ENCODE results near the gene SEL1L2. TPM values are rescaled to one million over a fixed set of nuclear protein-coding genes. Genes with fewer than 3 reads are reported as not detected.

Gene SEL1L2
- total and polyA plus RNA-seq, 3 experiments from 2014 or later, result not detected

DNA sequence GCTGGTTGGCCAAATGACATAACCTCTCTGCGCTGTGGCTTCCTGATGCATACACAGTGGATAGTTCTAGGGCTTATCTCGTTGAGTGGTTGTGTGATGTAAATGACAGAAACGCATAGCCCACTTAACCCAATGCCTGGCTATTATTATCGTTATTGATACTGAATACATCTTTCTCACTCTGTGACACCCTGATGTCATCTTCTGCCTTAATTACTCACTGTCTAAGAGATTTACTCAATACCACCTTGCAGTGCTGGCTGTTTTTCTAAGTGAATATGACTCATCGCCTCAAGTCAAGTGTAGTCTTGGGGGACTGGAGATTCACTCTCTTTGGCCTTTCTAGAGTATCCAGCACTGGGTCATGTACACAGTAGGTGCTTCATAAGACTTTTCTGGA, 132.0 kb downstream of the SEL1L2 start:
- Histone ChIP-seq H3K4me3 (ENCODE audit: low read length) (no peak overlapping the region), H3K36me3 (ENCODE audit: insufficient read depth, low read length) (no peaks in the 10 kb centered on the region), H3K9me3 (ENCODE audit: low read length) (no peaks in the 10 kb centered on the region), H3K27me3 (ENCODE audit: insufficient read depth, low read length, poor library complexity, severe bottlenecking) (no peaks in the 10 kb centered on the region), H3K27ac (ENCODE audit: low read depth, low read length) (no peak overlapping the region), H3K4me1 (ENCODE audit: insufficient read depth, low read length) (no peaks in the 10 kb centered on the region)
- POLR2A ChIA-PET, result no interaction called here
- Mint-ChIP-seq H3K27me3 (peaks cover 3 to 19% of the 10 kb centered on the region in 2 donors), H3K9me3 (peaks cover 0 to 2% (median 0%) of the 10 kb centered on the region in 5 donors), H3K4me3 (no peak overlapping the region), H3K36me3 (no peaks in the 10 kb centered on the region), H3K27ac (no peak overlapping the region), H3K4me1 (no peaks in the 10 kb centered on the region)
- no peak for DNase-seq
- CTCF ChIA-PET, result no interaction called here

DNA sequence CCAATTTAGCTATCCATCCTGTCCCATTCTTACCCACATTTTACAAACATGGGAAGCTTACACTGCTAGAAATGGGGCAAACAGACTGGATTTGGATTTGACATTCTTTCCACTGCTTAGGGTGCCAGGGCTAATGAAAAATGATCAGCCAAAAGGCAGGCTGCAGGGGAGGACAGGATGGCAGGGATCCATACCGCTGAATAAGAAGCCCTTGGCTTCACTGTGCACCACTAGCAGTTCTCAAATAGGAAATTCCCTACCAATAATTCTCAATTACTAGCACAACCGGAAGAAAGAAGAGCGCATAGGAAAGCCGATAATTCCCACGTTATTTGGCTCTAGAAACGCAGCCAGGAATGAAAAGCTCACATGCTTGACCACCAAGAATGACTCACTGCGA, 132.5 kb downstream of the SEL1L2 start:
- H3K36me3 ChIP-seq (ENCODE audit: insufficient read depth, low read length), result no peaks in the 10 kb centered on the region
- no peaks in the 10 kb centered on the region for H3K4me1 Mint-ChIP-seq
- POLR2A ChIA-PET, result no interaction called here

DNA sequence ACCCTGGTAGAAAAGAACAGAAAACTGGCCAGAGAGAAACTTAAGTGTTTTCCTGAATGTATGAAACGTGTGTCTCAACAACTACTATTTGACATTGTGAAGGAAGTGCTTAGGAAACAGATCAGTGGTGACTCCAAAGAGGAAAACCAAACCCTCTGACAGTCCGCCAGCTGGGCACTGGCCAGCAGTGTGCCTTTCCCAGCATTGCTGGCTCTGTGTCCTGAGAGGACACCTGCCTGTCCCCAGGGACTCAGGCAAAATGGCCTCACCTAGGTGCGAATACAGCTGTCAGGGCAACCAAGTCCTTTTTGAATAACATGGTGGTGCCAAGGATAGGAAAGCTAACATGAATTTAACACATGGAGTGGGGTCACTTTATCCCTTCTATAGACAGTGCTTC, 133.1 kb downstream of the SEL1L2 start:
- H3K27ac Mint-ChIP-seq, result no peak overlapping the region
- H3K36me3 Mint-ChIP-seq, result no peaks in the 10 kb centered on the region
- Histone ChIP-seq H3K4me3 (ENCODE audit: low read length) (no peak overlapping the region), H3K4me1 (ENCODE audit: insufficient read depth, low read length) (no peaks in the 10 kb centered on the region), H3K27ac (ENCODE audit: low read depth, low read length) (no peak overlapping the region), H3K9me3 (ENCODE audit: low read length) (no peaks in the 10 kb centered on the region), H3K27me3 (ENCODE audit: insufficient read depth, low read length, poor library complexity, severe bottlenecking) (no peaks in the 10 kb centered on the region), H3K36me3 (ENCODE audit: insufficient read depth, low read length) (no peaks in the 10 kb centered on the region)
- H3K4me1 Mint-ChIP-seq, result no peaks in the 10 kb centered on the region
- POLR2A ChIA-PET, result no interaction called here
- CTCF ChIA-PET, result no interaction called here
- peaks cover 0 to 2% (median 0%) of the 10 kb centered on the region in 5 donors for H3K9me3 Mint-ChIP-seq
- peaks cover 3 to 19% of the 10 kb centered on the region in 2 donors for H3K27me3 Mint-ChIP-seq
- DNase-seq, result no peak
- H3K4me3 Mint-ChIP-seq, result no peak overlapping the region

More for the DNA sequence above, 132.5 kb downstream of the SEL1L2 start:
- Histone ChIP-seq H3K4me1 (ENCODE audit: insufficient read depth, low read length) (no peaks in the 10 kb centered on the region), H3K9me3 (ENCODE audit: low read length) (no peaks in the 10 kb centered on the region), H3K27ac (ENCODE audit: low read depth, low read length) (no peak overlapping the region), H3K27me3 (ENCODE audit: insufficient read depth, low read length, poor library complexity, severe bottlenecking) (no peaks in the 10 kb centered on the region), H3K4me3 (ENCODE audit: low read length) (no peak overlapping the region)
- no peaks in the 10 kb centered on the region for H3K36me3 Mint-ChIP-seq
- H3K9me3 Mint-ChIP-seq, result peaks cover 0 to 2% (median 0%) of the 10 kb centered on the region in 5 donors
- CTCF ChIA-PET, result no interaction called here
- no peak overlapping the region for H3K4me3 Mint-ChIP-seq
- peaks cover 3 to 19% of the 10 kb centered on the region in 2 donors for H3K27me3 Mint-ChIP-seq
- DNase-seq, result no peak
- no peak overlapping the region for H3K27ac Mint-ChIP-seq

DNA sequence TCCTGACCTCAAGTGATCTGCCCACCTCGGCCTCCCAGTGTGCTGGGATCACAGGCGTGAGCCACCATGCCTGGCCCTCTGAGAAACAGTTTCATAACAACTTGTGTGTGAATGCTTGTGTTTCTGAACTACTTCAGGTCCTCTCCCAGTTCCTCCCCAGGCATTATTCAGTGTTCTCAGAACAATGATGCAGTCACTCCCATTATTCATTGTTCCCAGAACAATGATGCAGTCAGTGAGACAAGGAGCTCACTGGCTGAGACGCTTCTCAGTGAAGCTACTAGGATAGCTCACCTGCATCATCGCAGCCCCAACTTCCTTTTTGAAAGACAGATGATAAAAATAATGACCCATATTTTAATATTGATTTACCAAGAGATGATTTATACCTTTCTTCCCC, 134.1 kb downstream of the SEL1L2 start:
- Histone ChIP-seq H3K4me3 (ENCODE audit: low read length) (no peak overlapping the region), H3K4me1 (ENCODE audit: insufficient read depth, low read length) (no peaks in the 10 kb centered on the region), H3K27ac (ENCODE audit: low read depth, low read length) (no peak overlapping the region), H3K9me3 (ENCODE audit: low read length) (no peaks in the 10 kb centered on the region), H3K36me3 (ENCODE audit: insufficient read depth, low read length) (no peaks in the 10 kb centered on the region), H3K27me3 (ENCODE audit: insufficient read depth, low read length, poor library complexity, severe bottlenecking) (no peaks in the 10 kb centered on the region)
- DNase-seq, result no peak
- H3K27me3 Mint-ChIP-seq, result peaks cover 0 to 13% of the 10 kb centered on the region in 2 donors
- no peaks in the 10 kb centered on the region for H3K4me1 Mint-ChIP-seq
- no peaks in the 10 kb centered on the region for H3K36me3 Mint-ChIP-seq
- H3K27ac Mint-ChIP-seq, result no peak overlapping the region
- POLR2A ChIA-PET, result no interaction called here
- H3K4me3 Mint-ChIP-seq, result no peak overlapping the region
- H3K9me3 Mint-ChIP-seq, result peaks cover 0 to 2% (median 0%) of the 10 kb centered on the region in 5 donors
- CTCF ChIA-PET, result no interaction called here

DNA sequence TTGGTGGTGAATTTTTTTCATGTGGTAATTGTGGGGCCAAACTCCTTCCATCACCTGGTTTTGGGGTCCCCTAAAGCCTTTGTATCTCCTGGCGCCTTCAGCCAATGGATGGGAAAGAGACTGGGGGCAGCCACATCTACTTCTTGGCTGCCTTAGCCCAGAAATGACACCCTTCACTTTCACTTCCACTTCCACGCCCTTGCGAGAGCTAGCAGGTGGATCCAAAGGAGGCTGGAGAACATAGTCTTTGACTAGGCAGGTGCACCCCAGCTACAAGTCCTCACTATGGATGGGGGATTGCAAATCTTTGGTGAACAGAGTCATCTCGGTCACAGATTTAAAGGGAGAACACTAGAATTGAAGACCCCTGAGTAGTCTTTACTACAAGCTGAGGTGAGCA, 134.8 kb downstream of the SEL1L2 start:
- Mint-ChIP-seq H3K27me3 (peaks cover 0 to 13% of the 10 kb centered on the region in 2 donors), H3K4me1 (no peaks in the 10 kb centered on the region), H3K9me3 (peaks cover 0 to 2% (median 0%) of the 10 kb centered on the region in 5 donors), H3K36me3 (no peaks in the 10 kb centered on the region), H3K4me3 (no peak overlapping the region), H3K27ac (no peak overlapping the region)
- ChIA-PET POLR2A (no interaction called here), CTCF (no interaction called here)
- Histone ChIP-seq H3K9me3 (ENCODE audit: low read length) (no peaks in the 10 kb centered on the region), H3K27ac (ENCODE audit: low read depth, low read length) (no peak overlapping the region), H3K36me3 (ENCODE audit: insufficient read depth, low read length) (no peaks in the 10 kb centered on the region), H3K27me3 (ENCODE audit: insufficient read depth, low read length, poor library complexity, severe bottlenecking) (no peaks in the 10 kb centered on the region), H3K4me3 (ENCODE audit: low read length) (no peak overlapping the region), H3K4me1 (ENCODE audit: insufficient read depth, low read length) (no peaks in the 10 kb centered on the region)
- DNase-seq, result no peak

DNA sequence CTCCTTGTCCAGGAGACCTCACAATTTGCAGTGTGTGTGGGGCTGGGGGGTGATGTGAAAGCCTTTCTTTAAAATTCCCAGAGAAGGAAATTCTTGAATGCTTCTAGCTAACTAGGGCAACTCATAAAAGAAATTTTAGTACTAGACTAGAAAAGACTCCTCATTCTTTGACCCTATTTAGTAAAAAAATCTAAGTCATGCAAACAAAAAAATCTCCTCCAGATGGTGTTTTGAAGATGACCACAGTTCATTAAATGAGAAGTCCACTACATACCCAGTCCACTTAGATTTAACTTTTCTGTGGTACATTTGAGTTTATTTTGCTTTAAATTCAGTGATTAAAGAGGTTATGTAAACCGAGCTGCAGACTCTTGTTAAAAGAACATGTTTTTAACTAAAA, 138.1 kb downstream of the SEL1L2 start:
- Histone ChIP-seq H3K9me3 (ENCODE audit: low read length) (no peaks in the 10 kb centered on the region), H3K27ac (ENCODE audit: low read depth, low read length) (no peak overlapping the region), H3K4me3 (ENCODE audit: low read length) (no peak overlapping the region), H3K36me3 (ENCODE audit: insufficient read depth, low read length) (no peaks in the 10 kb centered on the region), H3K27me3 (ENCODE audit: insufficient read depth, low read length, poor library complexity, severe bottlenecking) (no peaks in the 10 kb centered on the region), H3K4me1 (ENCODE audit: insufficient read depth, low read length) (no peaks in the 10 kb centered on the region)
- POLR2A ChIA-PET, result no interaction called here
- H3K9me3 Mint-ChIP-seq, result no peaks in the 10 kb centered on the region
- no peak for DNase-seq
- H3K27me3 Mint-ChIP-seq, result peaks cover 2 to 15% of the 10 kb centered on the region in 2 donors
- H3K36me3 Mint-ChIP-seq, result no peaks in the 10 kb centered on the region
- H3K27ac Mint-ChIP-seq, result no peak overlapping the region
- H3K4me1 Mint-ChIP-seq, result no peaks in the 10 kb centered on the region
- H3K4me3 Mint-ChIP-seq, result no peak overlapping the region
- CTCF ChIA-PET, result no interaction called here

DNA sequence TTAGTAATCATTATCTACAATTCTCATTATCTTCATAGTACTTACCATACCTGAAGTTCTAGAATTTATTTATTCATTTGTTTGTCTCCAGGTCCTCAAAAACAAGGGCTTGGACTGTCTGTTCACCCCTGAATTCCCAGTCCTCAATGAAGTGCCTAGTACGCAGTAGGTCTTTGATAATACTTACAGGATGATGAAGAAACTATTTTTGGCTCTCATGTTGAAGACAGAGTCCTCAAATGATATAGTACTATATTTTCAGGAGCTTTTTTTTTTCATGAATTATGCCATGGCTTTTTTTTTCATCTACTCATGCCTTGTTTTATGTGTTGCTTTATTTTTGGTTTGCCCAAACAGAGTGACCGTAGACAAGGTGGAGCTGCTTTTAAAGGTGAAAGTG, 139.1 kb downstream of the SEL1L2 start:
- Mint-ChIP-seq H3K36me3 (no peaks in the 10 kb centered on the region), H3K4me3 (no peak overlapping the region), H3K4me1 (no peaks in the 10 kb centered on the region), H3K9me3 (no peaks in the 10 kb centered on the region), H3K27ac (no peak overlapping the region), H3K27me3 (peaks cover 2 to 18% of the 10 kb centered on the region in 2 donors)
- no peak overlapping the region for H3K27ac ChIP-seq (ENCODE audit: low read depth, low read length)
- no peak overlapping the region for H3K4me3 ChIP-seq (ENCODE audit: low read length)
- no peak for DNase-seq
- CTCF ChIA-PET, result no interaction called here
- H3K4me1 ChIP-seq (ENCODE audit: insufficient read depth, low read length), result no peaks in the 10 kb centered on the region
- H3K27me3 ChIP-seq (ENCODE audit: insufficient read depth, low read length, poor library complexity, severe bottlenecking), result no peaks in the 10 kb centered on the region
- POLR2A ChIA-PET, result no interaction called here
- no peaks in the 10 kb centered on the region for H3K36me3 ChIP-seq (ENCODE audit: insufficient read depth, low read length)
- H3K9me3 ChIP-seq (ENCODE audit: low read length), result no peaks in the 10 kb centered on the region

DNA sequence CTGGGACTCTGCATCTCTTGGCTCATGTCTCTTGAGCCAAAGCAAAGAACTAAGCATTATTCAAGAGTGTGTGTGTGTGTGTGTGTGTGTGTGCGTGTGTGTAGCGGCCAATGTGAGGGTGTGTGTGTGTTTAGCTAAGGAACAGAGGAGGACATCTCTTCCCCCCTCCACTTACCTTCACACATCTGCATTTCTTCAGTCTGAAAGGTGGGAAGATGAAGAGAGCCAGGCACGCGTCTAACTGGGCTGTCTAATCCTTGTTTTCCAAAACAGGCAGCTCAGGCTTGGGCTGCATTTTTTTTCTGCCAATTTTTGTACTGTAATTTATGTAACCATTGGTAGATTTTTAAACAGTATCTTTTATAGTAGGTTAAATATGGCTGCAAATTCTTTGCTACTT, 146.1 kb downstream of the SEL1L2 start:
- no peak for DNase-seq
- ChIA-PET CTCF (interaction anchor here (1.0 kb wide), 1 partner anchor 10 kb away, joined by 3 read pairs; no protein-coding TSS in a partner anchor), POLR2A (no interaction called here)
- H3K4me1 Mint-ChIP-seq, result no peaks in the 10 kb centered on the region
- no peak overlapping the region for H3K27ac Mint-ChIP-seq
- no peaks in the 10 kb centered on the region for H3K9me3 Mint-ChIP-seq
- Histone ChIP-seq H3K4me1 (ENCODE audit: insufficient read depth, low read length) (no peaks in the 10 kb centered on the region), H3K27me3 (ENCODE audit: insufficient read depth, low read length, poor library complexity, severe bottlenecking) (no peaks in the 10 kb centered on the region), H3K9me3 (ENCODE audit: low read length) (no peaks in the 10 kb centered on the region), H3K27ac (ENCODE audit: low read depth, low read length) (no peak overlapping the region), H3K4me3 (ENCODE audit: low read length) (no peak overlapping the region), H3K36me3 (ENCODE audit: insufficient read depth, low read length) (no peaks in the 10 kb centered on the region)
- H3K36me3 Mint-ChIP-seq, result no peaks in the 10 kb centered on the region
- no peak overlapping the region for H3K4me3 Mint-ChIP-seq
- peaks cover 3 to 4% of the 10 kb centered on the region in 2 donors for H3K27me3 Mint-ChIP-seq

DNA sequence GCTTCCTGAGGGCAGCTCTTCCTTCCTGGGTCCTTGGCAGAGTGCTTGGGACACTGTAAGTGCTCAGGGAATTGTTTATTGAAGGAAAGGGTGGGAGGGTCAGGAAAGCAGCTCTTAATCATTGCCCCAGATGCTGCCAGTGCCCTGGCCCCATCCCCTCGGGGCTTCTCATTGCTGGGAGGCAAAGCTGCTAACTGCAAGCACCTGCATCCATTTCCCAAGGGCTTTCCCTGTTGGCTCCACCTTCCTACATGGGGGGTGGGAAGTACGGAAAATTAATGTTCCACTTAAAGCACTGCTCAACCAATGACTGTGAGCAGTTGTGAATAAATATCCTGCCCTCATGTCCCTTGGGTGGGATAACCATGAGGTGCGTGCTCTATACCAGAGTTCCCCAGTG, 149.2 kb downstream of the SEL1L2 start:
- no peaks in the 10 kb centered on the region for H3K9me3 Mint-ChIP-seq
- no peak overlapping the region for H3K27ac ChIP-seq (ENCODE audit: low read depth, low read length)
- no peaks in the 10 kb centered on the region for H3K4me1 Mint-ChIP-seq
- H3K9me3 ChIP-seq (ENCODE audit: low read length), result no peaks in the 10 kb centered on the region
- H3K27me3 Mint-ChIP-seq, result peaks cover 3 to 5% of the 10 kb centered on the region in 2 donors
- no peak overlapping the region for H3K27ac Mint-ChIP-seq
- H3K36me3 ChIP-seq (ENCODE audit: insufficient read depth, low read length), result no peaks in the 10 kb centered on the region
- no peak for DNase-seq
- CTCF ChIA-PET, result no interaction called here
- no peak overlapping the region for H3K4me3 Mint-ChIP-seq
- POLR2A ChIA-PET, result no interaction called here
- H3K4me1 ChIP-seq (ENCODE audit: insufficient read depth, low read length), result no peaks in the 10 kb centered on the region
- H3K27me3 ChIP-seq (ENCODE audit: insufficient read depth, low read length, poor library complexity, severe bottlenecking), result no peaks in the 10 kb centered on the region
- H3K4me3 ChIP-seq (ENCODE audit: low read length), result no peak overlapping the region
- no peaks in the 10 kb centered on the region for H3K36me3 Mint-ChIP-seq

Data from CD8-positive, alpha-beta memory T cell (primary cell).